H1 (cell line): Measurements from ENCODE around the gene GAK. TPM values are rescaled to one million over a fixed set of nuclear protein-coding genes. Genes with fewer than 3 reads are reported as not detected.

Source experiments
- CBX5 ChIP-seq: fragments of 300-800, 300-1000 bp; sonication (generic); IDR thresholded peaks from 2 replicates; pipeline ENCODE4 v1.7.1; 2016; ENCODE audit warnings: antibody characterized with exemption, low read length, low read depth
- CHD1 ChIP-seq: IDR thresholded peaks from 2 replicates; pipeline ENCODE4 v1.6.1; 2012; ENCODE audit warnings: low read depth, low read length, improper control_type of control experiment
- E2F6 ChIP-seq: IDR thresholded peaks from 2 replicates; pipeline ENCODE4 v1.6.1; 2012; ENCODE audit warnings: inconsistent platforms
- KDM5A ChIP-seq: fragments of 200-600 bp; IDR thresholded peaks from 2 replicates; pipeline ENCODE4 v1.7.1; 2012; ENCODE audit warnings: mild to moderate bottlenecking, low read length, inconsistent platforms, mixed read lengths
- RFX5 ChIP-seq: IDR thresholded peaks from 2 replicates; pipeline ENCODE4 v1.6.1; 2011; ENCODE audit warnings: low read depth, low read length, improper control_type of control experiment, borderline replicate concordance
- SAP30 ChIP-seq: fragments of 300-600 bp; sonication (generic); IDR thresholded peaks from 2 replicates; pipeline ENCODE4 v1.7.1; 2012; ENCODE audit warnings: low read length, moderate library complexity, mild to moderate bottlenecking, inconsistent platforms; ENCODE audit not compliant: insufficient read depth, insufficient replicate concordance
- SP2 ChIP-seq: IDR thresholded peaks from 2 replicates; pipeline ENCODE4 v1.6.1; 2012; ENCODE audit warnings: mild to moderate bottlenecking, low read length, inconsistent platforms
- polyA plus RNA-seq, 7 experiments: library from polyadenylated mRNA; depleted of rRNA in 3 of 7; stranded (reverse) in 5 of 7; unstranded in 2 of 7; fragments of >200 nt in 5 of 7; fragments of 200-250 nt in 2 of 7; gene quantifications; 1 replicate in 5 of 7; 2 replicates in 1 of 7; 4 replicates in 1 of 7; pipeline versions ENCODE4 v1.2.1 to v1.2.3, GENCODE V29; 2011 to 2013; ENCODE audit warnings: missing spikeins in 2 of 7, mixed read lengths in 2 of 7
- total RNA-seq: library from RNA; stranded (reverse); fragmentation: NEBNext Ultra II Directional; extraction: Animal tissue kit (Norgen Biotek cat#: 25700); gene quantifications from 2 replicates; pipeline ENCODE4 v1.2.1, GENCODE V29; 2021

The GAK gene
- total and polyA plus RNA-seq, 2 of the 8 experiments (the other 6 are each of a cell fraction or from before 2014, with no cell fraction given): 31.5 to 70.8 TPM

DNA sequence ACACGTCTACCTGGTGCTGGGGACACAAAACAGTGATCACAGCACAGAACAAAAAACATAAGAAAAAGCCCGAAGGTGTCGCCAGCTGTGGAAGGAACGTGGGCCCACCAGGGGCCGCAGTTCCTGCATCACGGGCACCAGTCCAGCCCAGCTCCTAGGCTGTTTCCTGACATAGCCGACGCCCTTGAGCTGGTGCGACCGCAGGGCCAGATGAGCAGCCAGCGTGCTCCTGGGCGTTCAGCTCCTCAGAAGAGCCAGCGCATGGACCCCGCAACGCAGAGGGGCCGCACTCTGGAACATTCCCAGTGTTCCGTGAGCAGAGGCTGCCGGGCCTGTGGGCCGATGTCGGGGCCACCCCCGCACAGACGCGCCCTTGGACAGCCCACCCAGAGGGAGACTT is 44.1 kb downstream of the GAK start (continued):
- TF ChIP-seq E2F6 (no peak), RFX5 (no peak), CBX5 (no peak), KDM5A (no peak), SP2 (no peak), CHD1 (no peak), SAP30 (no peak)
